ENCODE data around the gene GAB1. TPM values are rescaled to one million over a fixed set of nuclear protein-coding genes. Genes with fewer than 3 reads are reported as not detected.

Gene GAB1
- total RNA-seq, 4 donors from 2014 or later = 50.4 to 65.3 (median 63.7) TPM

GRCh38 chr4:143337600-143338287, 1.1 kb downstream of the GAB1 start:
- Histone ChIP-seq H3K36me3 (no peaks in the 10 kb centered on the region), H3K4me3 (peak overlapping the region; percentile 83 to 89), H3K9me3 (no peaks in the 10 kb centered on the region), H3K27ac (peak overlapping the region; percentile 97 to 99), H3K4me1 (no peaks in the 10 kb centered on the region), H3K27me3 (no peaks in the 10 kb centered on the region)
- intact Hi-C loops (cut with DNase I; ENCODE audit: low total_unique reads) = no loop called here
- TF ChIP-seq, protein P1, sequence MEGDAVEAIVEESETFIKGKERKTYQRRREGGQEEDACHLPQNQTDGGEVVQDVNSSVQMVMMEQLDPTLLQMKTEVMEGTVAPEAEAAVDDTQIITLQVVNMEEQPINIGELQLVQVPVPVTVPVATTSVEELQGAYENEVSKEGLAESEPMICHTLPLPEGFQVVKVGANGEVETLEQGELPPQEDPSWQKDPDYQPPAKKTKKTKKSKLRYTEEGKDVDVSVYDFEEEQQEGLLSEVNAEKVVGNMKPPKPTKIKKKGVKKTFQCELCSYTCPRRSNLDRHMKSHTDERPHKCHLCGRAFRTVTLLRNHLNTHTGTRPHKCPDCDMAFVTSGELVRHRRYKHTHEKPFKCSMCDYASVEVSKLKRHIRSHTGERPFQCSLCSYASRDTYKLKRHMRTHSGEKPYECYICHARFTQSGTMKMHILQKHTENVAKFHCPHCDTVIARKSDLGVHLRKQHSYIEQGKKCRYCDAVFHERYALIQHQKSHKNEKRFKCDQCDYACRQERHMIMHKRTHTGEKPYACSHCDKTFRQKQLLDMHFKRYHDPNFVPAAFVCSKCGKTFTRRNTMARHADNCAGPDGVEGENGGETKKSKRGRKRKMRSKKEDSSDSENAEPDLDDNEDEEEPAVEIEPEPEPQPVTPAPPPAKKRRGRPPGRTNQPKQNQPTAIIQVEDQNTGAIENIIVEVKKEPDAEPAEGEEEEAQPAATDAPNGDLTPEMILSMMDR (IDR thresholded peaks at IDR 0.05) = peak in 1 of 4 experiments; percentile 7
- TF ChIP-seq POLR2A (IDR thresholded peaks at IDR 0.05) = no peak
- peak; percentile 55 for DNase-seq

GRCh38 chr4:143338313-143338712, 1.6 kb downstream of the GAB1 start:
- no peak for DNase-seq
- intact Hi-C loops (cut with DNase I; ENCODE audit: low total_unique reads) = no loop called here
- peaks cover 3 to 4% of the 10 kb centered on the region in 2 donors for H3K4me1 ChIP-seq
- peak overlapping the region; percentile 83 to 89 for H3K4me3 ChIP-seq
- H3K27ac ChIP-seq = peak overlapping the region; percentile 97 to 99
- no peaks in the 10 kb centered on the region for H3K36me3 ChIP-seq
- TF ChIP-seq POLR2A (IDR thresholded peaks at IDR 0.05) = no peak
- TF ChIP-seq, protein P1 (IDR thresholded peaks at IDR 0.05) = no peak
- H3K27me3 ChIP-seq = no peaks in the 10 kb centered on the region
- no peaks in the 10 kb centered on the region for H3K9me3 ChIP-seq

- Histone ChIP-seq H3K4me1 (peaks cover 4 to 7% of the 10 kb centered on the region in 2 donors), H3K4me3 (peak overlapping the region in 1 of 2 donors; percentile 8), H3K27me3 (no peaks in the 10 kb centered on the region), H3K9me3 (no peaks in the 10 kb centered on the region), H3K27ac (peak overlapping the region; percentile 97 to 99), H3K36me3 (no peaks in the 10 kb centered on the region)
- TF ChIP-seq, protein P1 (IDR thresholded peaks at IDR 0.05) = no peak
- TF ChIP-seq POLR2A (IDR thresholded peaks at IDR 0.05) = no peak
- no peak for DNase-seq
- intact Hi-C loops (cut with DNase I; ENCODE audit: low total_unique reads) = no loop called here
These were observed 2.8 kb downstream of the GAB1 start for GRCh38 chr4:143339497-143339896.

- Histone ChIP-seq H3K27me3 (no peaks in the 10 kb centered on the region), H3K4me1 (peaks cover 7% of the 10 kb centered on the region in 2 donors), H3K4me3 (no peak overlapping the region), H3K9me3 (no peaks in the 10 kb centered on the region), H3K36me3 (no peaks in the 10 kb centered on the region), H3K27ac (peak overlapping the region in 1 of 2 donors; percentile 99)
- DNase-seq = no peak
- intact Hi-C loops (cut with DNase I; ENCODE audit: low total_unique reads) = no loop called here
- TF ChIP-seq, protein P1 (IDR thresholded peaks at IDR 0.05) = no peak
- TF ChIP-seq POLR2A (IDR thresholded peaks at IDR 0.05) = no peak
These were observed 4.6 kb downstream of the GAB1 start for GRCh38 chr4:143341186-143341755.

DNA sequence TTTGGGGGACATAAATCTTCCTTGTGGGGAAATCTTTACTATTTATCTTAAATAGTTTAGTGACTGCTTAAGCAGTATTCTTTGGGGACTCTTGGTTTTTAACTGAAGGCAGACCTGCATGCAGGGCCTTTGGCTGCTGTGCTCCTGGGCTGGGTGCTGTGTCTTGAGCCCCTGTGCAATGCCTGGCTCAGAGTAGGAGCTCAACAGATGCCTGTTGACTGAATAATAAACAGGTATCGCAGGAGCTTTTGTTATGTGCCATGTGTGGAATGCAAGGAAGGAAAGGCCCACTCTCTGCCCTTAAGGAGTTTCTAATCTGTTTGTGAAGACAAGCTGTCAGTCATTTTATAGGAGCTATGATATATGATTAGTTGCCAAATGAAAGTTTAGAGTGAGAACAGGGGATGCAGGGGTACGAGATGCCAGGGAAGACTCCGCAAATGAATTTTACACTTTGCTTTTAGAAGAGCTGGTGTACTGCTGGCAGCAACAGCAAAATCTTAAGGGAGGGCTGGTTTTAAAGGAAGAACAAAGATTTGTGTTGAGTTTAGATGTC, 6.7 kb downstream of the GAB1 start:
- no peaks in the 10 kb centered on the region for H3K36me3 ChIP-seq
- peak overlapping the region; percentile 55 to 78 for H3K27ac ChIP-seq

More for the DNA sequence above, 6.7 kb downstream of the GAB1 start:
- intact Hi-C loops (cut with DNase I; ENCODE audit: low total_unique reads) = no loop called here
- no peak for TF ChIP-seq POLR2A (IDR thresholded peaks at IDR 0.05)
- TF ChIP-seq, protein P1 (IDR thresholded peaks at IDR 0.05) = no peak
- no peak for DNase-seq
- no peak overlapping the region for H3K4me3 ChIP-seq
- H3K9me3 ChIP-seq = no peaks in the 10 kb centered on the region
- no peaks in the 10 kb centered on the region for H3K27me3 ChIP-seq
- peaks cover 7% of the 10 kb centered on the region in 2 donors for H3K4me1 ChIP-seq
